NCI-H524 (cell line): Measurements from ENCODE around the gene KCNF1.

Experiments used
- DNase-seq, 2 experiments: peaks; one replicate each; lab custom pipeline; 2025; lab: John Stamatoyannopoulos, UW

KCNF1 gene

GRCh38 chr2:10911291-10912075 lies at the start of gene KCNF1:
TSS of gene KCNF1 (plus strand) at chr2:10911934. CDS start at chr2:10912427, 493 bp downstream.
- peak; percentile 81 to 90 for DNase-seq

DNA sequence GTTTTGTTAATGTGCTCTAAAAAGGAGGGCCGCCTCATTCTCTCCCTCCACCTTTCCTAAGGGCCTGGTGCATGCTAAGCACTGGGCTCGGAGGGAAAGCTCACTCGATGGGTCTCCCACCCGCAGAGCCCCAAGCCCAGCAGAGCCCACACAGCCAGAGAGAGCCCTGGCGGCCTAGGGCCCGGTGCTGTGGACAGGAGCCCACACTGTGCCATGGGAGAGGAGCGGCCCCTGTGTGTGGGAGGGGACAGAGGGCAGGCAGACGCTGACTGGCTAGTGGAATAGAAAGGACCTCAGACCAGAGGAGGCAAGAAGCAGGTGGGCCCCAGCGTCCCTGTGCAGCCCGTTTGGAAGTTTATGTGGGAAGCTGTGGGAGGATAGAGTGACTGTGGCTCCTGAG lies 49.4 kb upstream of the KCNF1 start:
- DNase-seq = no peak

- DNase-seq = no peak
Measured at GRCh38 chr2:10863047-10863446, 48.7 kb upstream of the KCNF1 start.

DNA sequence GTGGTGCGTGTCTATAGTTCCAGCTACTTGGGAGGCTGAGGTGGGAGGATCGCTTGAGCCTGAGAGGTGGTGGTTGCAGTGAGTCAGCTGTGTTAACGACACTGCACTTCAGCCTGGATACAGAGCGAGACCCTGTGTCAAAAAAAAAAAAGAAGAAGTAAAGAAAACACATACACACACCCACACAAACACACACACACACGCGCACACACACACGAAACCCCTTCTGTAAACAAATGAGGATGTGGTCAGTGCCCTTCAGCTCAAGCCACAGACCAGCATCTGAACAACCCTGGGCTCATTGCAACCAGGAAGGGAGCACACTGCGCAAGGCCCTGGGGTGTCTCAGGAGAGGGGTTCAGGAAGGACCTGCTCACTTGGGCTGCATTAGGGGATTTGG lies 47.9 kb upstream of the KCNF1 start:
- DNase-seq = no peak

DNA sequence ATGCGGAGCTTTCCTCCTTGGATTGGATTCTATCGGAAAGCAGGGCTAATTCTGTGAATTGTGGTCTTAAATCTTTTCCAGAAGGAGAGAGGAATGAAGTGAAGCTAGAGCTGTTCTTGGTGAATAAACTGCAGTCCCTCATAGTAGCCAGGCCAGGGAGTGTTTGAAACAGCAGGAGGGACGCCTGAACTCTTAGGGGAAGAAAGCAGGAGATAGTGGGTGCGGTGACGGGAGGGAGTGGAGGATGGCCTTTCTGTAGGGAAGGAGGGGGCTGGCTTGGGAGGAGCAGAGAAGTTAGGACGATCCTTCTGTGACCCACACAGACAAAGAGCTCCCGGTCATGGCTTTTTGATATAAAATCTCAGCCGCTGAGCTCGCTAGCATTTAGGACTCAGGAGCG lies 47.5 kb upstream of the KCNF1 start:
- DNase-seq = no peak

- no peak for DNase-seq
Measured at GRCh38 chr2:10864861-10865636, 46.7 kb upstream of the KCNF1 start.

- DNase-seq = no peak
Measured at GRCh38 chr2:10865841-10866240, 45.9 kb upstream of the KCNF1 start.

DNA sequence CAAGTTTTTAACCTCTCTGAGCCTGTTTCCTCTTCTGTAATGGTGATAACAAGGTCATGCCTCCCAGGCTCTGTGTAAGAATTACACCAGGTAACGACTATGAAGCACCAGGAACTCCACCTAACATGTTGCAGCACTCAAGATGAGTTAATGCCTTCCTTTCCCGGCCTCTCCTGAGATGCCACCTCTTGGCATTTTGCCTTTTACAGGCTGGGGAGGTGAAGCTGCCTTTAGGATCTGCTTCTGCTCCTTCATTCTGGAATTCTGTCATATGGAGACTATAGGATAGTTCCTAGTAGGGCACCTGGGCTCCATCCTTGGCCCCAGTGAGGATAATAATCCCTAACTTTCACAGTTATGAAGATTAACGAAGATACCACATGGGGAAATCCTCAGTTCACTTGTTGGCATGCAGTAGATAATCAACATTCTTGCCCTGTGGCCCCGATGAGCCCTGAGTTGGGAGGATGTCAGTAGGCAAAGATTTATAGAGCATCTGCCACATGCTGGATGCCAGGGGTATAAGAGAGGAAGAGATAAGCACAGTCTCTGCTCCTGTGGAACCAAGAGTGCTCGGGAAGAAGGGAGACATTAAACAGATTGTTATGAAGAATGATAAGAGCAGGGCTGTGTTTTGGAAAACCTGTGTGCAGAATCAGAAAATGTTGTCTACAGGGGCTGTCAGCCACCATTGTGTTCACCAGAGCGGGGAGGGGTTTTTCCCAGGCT lies 43.9 kb upstream of the KCNF1 start:
- DNase-seq = peak in 1 of 2 experiments; percentile 19

GRCh38 chr2:10868465-10869314 lies 43.0 kb upstream of the KCNF1 start:
- no peak for DNase-seq

DNA sequence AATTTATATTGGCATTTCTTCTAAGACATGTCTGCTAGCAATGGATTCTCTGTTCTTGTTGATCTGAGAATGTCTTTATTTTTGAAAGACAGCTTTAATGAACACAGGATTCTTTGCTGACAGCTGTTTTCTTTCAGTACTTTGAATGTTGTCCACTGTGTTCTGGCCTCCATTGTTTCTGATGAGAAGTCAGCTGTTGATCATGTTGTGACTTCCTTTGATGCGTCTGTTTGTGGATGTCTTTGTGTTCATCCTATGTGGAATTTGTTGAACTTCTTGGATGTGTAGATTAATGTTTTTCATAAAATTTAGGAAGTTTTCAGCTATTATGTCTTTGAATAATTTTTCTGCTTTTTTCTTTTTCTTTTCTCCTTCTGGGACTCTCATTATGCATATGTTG lies 39.8 kb upstream of the KCNF1 start:
- DNase-seq = no peak

GRCh38 chr2:10873171-10873570 lies 38.6 kb upstream of the KCNF1 start:
- no peak for DNase-seq

GRCh38 chr2:10873790-10874437 lies 37.8 kb upstream of the KCNF1 start:
- DNase-seq = no peak

DNA sequence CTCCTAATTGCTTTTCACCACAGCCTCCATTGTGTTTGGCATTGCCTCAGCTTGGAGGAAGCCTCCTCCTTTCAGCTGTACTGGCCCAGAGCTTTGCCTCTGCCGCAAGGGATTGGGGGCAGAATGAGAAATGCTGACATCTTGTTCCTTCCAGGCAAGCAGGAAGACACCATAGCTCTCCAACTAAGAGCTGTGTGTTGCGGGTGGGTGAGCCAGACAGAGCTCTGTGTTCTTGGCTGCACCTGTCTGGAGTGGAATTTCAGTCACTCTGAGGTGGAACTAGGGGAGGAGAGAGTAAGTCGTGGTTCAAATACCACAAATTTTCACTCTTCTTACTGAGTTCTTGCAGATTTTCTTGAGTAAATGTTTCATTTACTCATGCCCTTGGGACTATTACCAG lies 36.6 kb upstream of the KCNF1 start:
- no peak for DNase-seq

GRCh38 chr2:10876394-10876793 lies 35.3 kb upstream of the KCNF1 start:
- DNase-seq = no peak

- DNase-seq = no peak
Measured at GRCh38 chr2:10876963-10877362, 34.8 kb upstream of the KCNF1 start.

- no peak for DNase-seq
Measured at GRCh38 chr2:10877651-10878111, 34.1 kb upstream of the KCNF1 start.

DNA sequence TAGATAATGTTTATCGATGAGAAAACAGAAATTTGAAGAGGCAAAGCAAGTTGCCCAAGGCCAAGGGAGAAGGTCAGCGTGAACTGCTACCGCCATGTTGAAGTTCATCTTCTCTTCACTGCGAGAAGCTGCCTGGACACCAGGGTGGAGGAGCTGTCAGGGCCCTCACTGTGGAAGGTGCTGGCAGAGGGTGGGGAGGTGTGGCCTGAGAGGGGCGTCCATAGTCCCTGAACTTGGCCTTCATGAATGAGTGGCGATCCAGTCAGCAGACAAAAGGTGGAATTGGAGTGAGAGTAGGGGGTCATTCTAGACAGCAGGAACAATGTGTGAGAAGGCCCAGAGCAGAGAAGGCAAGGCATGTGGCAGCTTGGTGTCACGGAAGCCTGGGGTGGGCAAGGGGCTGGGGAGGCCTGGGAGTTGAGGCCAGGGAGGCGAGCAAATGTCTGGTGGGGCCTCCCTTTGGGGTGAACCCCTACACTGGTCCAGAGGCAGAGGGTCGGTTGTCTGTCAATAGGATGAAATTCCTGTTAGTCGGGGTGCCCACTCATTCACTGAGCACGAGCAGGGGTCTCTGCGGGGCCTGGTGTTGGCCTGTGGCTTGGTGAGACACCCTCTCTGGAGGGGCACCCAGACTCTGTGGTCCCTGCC lies 33.3 kb upstream of the KCNF1 start:
- no peak for DNase-seq

DNA sequence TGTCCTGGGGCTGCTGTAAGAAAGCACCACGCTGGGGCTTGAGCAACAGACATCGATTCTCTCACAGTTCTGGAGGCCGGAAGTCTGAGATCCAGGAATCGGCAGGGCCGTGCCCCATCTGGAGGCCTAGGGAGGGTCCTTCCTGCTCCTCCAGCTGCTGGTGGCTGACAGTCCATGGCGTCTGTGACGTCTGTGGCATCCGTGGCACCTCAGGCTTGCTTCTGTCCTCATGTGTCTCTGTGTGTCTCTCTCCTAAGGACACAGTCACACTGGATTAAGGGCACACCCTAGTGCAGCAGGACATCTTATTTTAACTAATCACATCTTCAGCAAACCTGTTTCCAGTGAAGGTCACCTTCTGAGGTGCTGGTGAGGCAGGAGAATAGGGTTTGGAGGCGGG lies 32.6 kb upstream of the KCNF1 start:
- no peak for DNase-seq

DNA sequence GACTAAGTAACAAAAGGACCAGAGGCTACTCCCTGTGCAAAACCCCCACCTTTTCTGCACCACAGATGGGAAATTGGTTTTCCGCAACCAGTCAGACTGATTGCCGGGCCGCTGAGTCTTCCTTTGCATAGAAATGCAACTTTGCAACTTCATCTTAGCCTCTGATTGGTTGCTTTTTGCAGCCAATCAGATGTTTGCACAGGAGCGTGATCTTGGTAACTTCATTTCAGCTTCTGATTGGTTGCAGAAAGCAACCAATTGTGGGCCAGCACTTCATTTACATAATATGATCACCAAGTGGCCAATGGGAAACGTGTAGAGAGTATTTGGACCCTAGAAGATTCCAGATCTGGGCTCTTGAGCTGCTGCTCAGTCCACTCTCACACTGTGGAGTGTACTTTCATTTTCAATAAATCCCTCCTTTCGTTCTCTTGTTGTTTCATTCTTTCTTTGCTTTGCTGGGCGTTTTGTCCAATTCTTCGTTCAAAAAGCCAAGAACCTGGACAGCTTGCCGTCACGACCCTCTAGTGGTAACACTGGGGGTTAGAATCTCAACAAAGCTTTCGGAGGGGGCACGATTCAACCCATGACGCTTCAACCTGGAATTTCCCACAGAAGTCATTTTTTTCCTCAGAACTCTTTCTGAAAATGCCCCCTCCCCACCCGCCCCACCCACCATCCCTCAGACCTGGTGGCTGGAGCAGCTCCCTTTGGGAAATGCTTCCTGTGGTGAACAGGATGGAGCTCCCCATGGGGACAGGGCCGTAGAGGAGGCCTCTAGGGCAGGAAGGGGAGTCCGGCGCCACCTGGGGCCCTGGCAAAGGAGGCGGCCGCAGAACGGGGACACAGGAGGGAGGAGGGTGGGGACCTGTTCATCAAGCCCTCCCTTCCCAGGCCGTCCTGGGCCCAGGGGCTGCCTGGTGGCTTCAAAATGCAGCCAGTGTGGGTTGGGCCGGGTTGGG lies 31.8 kb upstream of the KCNF1 start:
- DNase-seq = no peak
